GM18499 (cell line): ENCODE measurements around the gene CRTAC1.

ENCODE experiments used
- ATAC-seq: cut with Tn5 transposase; IDR thresholded peaks from one replicate; pipeline ENCODE4 v1.9.1; 2021; ENCODE audit warnings: moderate number of reproducible peaks; ENCODE audit not compliant: insufficient read depth, unreplicated experiment

The CRTAC1 gene

DNA sequence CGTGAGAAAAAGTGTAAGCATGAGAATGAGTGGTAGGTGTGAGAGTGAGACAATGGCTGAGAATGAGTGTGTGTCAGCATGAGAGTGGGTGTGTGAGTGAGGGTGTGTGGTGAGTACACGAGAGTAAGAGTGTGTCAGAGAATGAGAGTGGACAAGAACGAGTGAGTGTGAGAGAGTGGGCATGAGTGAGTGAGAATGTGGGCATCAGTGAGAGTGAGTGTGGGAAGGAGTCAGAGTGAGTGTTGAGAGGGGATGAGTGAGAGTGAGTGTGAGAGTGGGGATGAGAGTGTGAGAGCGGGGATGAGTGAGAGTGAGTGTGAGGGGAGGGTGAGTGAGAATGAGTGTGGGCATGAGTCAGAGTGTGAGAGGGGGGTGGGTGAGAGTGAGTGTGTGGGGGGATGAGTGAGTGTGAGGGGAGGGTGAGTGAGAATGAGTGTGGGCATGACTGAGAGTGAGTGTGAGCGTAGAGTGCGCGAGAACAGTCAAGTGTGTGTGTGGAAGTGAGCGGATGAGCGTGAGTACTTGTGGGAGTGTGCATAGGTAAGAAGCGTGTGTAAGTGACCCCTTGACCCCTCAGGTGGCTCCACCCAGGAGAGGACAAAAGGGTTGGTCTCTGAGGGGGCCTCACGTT is 105.0 kb downstream of the CRTAC1 start:
- no peak for ATAC-seq

DNA sequence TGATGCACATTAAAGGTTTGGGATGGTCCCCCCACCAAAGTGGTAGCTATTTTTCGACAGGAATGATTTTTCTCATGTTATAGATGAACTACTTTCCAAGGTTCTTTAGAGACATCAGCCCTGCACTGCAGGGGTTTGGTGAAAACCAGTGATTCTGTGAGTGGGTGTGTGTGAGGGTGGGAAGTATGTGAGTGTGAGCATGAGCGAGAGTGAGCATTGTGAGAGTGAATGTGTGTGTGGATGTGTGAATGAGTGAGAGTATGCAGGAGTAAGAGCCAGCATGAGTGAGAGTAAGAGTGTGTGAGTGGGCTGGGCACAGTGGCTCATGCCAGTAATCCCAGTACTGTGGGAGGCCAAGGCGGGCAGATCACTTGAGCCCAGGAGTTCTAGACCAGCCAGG is 105.7 kb downstream of the CRTAC1 start:
- ATAC-seq = no peak

DNA sequence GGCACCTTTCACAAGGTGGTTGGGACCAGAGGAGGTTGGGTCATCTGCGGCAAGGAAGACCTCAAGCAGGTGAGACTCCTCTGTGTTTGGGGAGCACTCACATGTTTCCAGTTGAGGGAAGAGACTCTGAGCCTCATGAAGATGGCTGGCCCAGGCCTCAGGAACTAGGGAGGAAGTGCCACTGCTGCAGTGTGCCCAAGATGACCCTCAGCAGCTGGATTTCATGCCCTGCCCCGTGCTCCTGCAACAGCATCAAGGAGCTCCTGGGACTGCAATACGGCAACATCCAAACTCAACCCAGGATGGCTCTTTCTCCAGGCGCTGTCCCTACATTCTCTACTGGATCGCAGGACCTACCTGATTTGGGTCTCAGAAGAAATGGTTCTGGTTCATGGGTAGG is 106.9 kb downstream of the CRTAC1 start:
- ATAC-seq = no peak

DNA sequence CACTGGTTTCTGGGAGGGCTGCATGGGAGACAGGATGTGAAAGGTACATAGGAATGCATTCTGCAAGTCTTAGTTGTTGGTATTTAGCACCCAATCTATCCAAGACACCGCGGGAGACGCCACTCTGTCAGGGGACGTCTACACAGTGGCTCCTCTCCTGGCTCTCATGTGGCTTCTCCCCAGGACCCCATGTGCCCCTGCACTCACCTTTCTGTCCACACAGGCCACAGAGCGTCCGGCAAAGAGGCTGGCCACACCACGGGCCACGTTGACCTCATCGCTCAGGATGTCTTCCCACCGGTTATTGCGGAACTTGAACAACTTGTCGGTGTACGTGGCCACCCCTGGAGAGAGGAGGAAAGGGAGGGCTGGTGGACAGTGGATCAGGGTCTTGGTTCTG is 107.4 kb downstream of the CRTAC1 start:
- no peak for ATAC-seq

DNA sequence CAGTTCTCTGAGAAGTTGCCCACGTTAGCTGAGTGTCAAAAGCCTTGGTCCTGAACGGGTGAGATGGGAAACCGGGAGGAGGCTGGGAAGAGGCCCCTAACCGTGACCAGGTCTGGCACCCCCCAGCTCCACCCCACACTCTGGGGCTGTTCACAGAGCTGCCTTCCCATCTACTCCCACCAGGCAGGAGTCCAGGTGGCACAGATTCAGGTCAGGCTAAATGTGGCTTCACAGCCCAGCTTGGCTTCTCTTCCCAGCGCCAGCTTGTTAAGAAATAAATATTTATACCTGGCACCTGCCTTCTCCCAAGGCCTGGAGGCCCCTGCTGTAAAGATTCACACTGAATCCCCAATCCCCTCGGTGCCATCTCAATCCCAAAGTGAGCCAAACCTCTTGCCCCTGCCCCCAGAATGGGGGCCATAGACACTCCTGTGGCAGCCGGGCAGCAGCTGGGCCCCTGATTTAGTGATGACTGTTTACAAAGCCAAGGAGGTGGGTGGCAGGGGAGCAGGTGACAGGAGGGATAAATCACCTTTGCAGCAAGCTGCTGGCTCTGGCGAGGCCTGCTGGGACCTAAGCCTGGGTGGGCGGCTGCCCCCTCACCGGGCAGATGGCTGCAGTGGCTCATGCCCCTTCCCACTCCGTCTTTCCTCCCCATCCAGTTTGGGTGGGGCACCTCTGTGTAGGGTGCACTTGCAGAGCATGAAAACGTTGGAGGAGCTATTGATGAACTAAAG is 108.2 kb downstream of the CRTAC1 start:
- no peak for ATAC-seq

DNA sequence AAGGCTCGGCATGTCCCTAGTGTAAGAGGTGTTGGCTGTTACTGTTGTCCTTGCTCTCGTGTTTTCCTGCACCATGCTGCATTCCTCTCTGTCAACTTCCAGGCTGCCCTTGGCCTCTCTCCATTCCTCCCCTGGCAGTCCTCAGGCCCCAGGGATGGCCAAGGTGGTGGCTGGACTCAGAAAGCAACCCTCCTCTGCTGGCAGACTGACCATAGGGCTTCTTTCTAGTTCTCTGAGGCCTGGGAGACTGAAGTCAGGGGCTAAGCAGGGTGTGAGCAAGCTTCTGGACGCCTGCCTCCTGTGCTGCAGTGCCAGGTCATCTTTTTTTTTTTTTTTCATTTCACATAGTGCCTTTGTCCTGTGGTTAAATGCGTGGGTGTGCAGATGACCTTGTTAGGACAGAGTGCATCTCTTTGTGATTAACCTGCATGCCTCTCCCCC is 108.8 kb downstream of the CRTAC1 start:
- ATAC-seq = no peak

DNA sequence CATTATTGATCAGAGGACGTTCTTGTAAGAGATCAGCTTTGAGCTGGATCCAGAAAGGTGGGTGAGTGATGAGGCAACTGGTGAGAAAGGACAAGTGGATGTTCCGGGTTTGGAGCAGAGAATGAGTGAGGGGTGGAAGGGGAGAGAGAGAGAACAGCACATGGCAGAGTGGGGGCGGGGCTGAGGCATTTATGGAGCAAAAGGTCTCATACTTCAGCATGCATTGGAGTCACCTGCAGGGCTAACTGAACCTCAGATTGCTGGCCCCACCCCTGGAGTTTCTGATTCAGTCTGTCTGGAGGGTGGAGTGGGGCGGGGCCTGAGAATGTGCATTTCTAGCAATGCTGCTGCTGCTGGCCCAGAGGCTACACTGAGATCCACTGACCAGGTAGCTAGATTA is 109.6 kb downstream of the CRTAC1 start:
- no peak for ATAC-seq

DNA sequence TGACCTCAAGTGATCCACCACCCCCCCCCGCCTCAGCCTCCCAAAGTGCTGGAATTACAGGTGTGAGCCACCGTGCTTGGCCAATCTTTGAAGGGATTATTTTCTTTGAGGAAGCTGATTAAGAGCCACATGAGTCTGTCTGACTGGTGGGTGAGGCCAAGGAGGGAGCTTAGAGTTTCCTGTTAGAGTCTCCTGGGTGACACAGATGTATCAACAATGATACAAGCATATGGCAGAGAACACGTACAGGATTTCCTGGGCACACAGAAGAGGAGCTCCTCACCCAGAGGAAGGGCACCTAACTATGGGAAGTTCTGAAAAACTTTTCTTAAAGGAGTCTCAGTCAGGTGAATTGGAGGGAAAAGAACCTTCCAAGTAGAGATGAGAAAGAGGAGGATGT is 111.4 kb downstream of the CRTAC1 start:
- ATAC-seq = no peak

DNA sequence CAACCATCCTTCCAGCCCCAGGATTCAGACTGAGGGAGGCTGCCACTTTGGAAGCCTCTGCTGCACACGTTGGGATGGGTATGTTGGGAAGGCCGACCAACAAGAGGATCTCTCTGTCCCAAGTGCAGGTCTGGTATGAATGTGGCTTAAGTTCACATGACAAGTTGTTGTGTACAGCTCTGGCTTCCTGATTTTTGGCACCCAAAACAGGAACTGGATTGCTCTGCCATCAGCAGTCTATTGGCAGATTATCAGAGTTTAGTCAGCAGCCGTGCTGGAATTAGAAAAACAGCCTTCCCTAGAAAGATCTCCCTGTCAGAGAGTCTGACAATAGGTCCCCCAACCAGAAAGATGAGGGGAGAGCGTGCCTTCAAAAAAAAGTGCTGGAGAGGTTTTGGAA is 113.8 kb downstream of the CRTAC1 start:
- ATAC-seq = no peak

DNA sequence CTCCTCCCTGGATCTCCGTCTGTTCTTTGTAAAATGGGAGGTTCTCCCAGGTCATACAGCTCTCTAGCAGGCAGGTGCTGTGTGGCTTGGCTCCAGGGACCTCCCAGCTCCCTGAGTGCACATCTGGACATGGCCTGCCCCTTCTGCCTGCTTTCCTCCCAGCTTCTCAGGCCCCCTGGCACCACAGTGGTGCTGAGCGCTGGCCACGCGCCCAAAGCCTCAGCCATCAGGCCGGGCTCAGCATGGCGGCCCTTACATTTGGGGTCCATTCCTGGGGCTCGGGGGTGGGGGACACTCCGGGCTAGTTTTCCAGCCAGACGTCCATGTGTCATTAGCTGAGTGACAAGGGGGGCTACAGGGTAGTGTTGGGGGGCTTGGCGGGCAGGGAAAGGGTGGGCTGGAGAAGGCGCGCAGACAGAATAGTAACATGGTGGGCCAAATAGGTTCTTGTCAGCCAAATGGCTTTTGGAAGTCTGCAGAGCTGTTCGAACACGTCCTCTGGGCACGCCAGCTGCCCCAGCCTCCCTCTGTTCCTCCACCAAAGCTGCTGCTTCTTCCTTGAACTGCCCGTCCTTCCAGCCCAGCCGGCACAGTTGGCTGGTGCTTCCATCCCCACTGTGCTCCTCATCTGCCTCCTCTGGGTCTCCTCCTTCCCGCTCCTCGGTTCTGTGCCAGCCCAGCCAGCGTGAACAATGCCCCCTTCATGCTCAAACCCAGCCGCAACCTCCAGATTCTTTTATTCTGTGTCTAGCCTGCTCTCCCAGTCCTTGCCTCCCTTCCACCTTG is 114.9 kb downstream of the CRTAC1 start:
- no peak for ATAC-seq

DNA sequence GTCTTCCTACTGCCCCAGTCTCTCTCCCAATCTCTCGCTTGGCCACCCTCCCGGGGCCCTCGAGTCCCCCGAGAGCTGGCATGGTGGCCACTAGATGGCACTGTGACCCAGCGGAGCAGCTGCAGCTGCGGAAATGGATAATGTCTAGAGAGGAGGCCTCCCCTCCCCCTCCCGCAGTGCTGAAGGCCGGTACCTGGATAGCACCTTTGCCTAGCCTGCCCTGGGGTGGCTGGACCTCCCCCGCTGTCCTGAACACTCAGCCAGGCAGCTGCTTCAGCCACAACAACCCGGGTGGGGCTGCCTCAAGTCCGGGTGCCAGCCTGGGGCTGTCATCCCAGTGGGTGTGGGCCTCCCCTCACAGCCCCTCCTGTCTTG is 115.6 kb downstream of the CRTAC1 start:
- ATAC-seq = no peak

DNA sequence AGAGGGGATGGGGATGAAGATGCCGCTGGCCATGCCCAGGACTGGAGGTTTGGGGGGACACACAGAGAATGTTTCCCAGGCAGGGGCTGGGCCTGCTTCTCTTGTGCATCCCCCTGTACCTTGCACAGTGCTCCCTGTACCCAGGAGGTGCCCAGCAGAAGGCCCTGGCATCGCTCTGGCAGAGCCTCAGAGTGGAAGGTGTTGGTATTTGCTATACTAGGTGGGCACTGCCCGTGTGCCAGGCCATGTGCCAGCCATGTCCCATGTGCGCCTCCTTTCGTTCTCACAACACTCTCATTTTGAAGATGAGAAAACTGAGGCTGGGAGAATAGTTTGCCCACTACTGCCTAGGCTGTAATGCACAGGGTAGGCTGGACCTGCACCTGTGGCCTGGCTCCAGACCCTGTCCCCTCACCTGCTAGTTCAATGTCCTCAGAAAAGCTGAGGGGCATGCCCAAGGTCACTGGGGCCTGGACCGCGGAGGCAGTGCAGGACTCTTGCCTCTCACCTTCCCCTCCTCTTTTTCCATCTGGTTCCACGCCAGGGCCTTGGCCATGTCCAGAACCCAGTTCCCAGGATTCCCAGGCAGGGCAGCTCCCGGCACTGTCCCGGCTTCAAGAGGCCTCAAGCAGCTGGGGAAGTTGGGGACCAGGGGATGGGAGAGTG is 116.1 kb downstream of the CRTAC1 start:
- ATAC-seq = no peak

DNA sequence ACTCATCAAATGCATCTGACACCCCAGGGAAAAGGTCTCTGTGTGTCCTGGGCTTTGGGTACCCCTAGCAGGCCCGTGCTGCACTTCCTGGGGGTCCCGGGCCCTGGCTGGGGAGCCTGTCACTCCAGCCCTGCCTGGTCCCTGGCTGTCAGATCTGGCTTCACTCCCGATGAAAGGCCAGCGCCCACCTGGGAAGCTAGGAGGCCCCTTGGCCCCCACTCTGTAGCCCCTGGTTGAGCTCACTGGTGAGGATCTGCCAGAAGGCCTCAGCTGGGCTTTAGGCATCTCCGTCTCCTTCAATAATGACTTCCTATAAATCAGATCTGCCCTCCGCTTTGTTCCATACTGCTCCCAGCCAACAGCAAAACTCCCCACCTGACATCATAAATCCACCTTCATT is 116.8 kb downstream of the CRTAC1 start:
- ATAC-seq = no peak

DNA sequence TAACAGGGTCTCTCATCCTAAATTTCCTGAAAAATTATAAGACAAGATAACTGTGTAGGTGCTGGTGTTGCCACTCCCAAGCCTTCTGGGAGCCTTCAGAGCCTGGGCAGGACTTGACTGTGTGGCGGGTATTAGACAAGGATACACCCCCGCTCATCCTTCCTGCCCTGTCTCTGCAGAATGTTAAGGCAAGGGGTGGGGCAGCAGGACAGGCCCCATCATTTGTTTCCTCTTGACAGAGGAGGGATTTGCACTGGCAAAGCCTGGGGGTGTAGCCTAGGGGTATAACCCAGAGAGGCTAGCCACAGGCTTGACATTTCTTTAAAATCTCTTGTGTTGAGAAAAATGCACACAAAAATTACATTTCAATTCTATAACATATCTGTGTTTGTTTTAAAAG is 117.2 kb downstream of the CRTAC1 start:
- ATAC-seq = no peak

DNA sequence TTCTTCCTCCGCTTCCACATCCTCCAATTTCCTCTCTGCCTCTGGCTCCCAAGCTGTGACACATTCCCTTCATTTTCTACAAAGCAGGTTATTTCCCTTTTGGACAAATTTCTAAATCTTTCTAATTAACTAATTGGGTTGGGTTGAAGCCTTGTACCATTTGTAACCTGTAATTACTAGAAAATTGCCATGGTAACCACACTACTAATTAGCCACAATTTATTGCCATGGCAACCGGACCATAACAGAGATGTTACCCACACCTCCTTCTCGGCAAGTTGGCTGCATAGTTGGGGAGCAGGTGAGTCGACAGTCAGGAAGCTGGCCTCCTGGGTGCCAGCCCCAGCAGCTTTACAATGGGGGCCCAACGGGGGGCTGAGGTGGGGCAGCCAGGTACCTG is 119.2 kb downstream of the CRTAC1 start:
- no peak for ATAC-seq

DNA sequence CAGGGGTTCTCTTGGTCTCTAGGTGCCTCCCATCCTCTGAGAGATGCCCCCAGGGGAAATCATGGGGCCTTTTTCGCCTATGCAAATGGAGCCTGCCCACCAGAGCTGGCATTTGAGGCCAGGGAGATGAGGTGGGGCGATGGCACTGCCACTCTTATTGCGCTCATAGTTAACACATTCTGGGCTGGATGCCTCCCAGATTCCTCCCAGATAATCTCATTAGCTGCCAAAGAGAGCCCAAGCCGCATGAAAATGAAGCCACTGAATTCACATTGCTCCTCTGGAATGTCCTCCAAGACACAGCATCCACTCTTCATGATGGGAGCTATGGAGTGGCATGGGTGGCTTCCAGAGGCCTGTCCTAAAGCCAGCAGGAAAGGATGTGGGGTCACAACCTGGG is 119.8 kb downstream of the CRTAC1 start:
- no peak for ATAC-seq

DNA sequence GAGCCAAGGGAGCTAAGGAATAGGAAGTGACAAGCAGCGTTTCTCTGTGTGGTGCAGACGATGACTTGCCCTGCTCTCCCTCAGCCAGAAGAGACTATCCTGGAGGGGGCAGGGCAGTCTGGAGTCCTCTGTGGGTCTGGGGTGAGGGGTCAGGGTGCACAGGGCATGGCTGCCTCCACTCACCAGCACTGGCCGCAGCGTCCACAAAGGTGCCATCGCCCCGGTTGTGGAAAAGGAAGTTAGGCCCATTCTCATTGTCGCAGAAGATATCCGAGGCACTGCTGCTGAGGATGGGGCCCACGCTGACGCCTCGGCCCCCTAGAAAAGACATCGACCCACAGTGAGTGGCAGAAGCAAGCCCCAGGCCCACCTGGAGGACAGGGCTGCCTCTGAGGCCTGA is 122.6 kb downstream of the CRTAC1 start:
- no peak for ATAC-seq

DNA sequence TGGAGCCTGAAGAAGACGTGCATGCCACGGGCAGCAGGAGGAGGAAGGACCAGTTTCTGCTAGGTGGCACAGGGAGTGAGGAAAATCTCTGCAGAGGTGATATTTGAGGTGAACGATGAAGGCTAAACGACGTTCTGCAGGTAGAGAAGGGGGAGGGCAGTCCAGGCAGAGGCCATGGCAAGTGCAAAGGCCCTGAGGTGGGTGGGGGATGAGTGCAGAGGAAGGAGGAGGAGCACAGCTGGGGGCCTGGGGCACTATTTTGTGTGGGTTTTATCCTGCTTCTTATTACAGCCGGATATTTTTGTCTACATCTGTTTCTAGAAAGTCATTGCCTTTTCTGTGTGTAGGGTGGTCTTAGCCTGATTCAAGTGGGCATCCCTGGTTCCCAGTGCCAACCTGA is 123.2 kb downstream of the CRTAC1 start:
- no peak for ATAC-seq

DNA sequence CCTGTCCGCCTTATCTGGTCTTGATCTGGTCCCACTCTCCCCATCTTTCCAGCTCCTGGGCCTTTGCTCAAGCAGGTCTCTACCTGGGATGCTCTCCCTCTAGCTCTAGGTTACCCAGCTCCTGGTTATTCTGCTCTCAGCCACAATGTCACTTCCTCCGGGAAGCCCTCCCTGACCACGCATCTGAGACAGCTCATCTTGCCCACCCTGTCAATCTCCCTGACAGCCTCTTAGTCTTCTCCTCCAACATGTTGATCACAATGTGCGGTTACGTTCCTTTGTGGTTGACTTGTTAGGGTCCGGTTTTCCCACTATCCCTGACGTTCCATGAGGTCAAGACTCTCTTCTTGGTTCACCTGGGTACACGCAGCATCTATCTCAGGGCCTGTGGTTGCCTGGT is 125.1 kb downstream of the CRTAC1 start:
- no peak for ATAC-seq

DNA sequence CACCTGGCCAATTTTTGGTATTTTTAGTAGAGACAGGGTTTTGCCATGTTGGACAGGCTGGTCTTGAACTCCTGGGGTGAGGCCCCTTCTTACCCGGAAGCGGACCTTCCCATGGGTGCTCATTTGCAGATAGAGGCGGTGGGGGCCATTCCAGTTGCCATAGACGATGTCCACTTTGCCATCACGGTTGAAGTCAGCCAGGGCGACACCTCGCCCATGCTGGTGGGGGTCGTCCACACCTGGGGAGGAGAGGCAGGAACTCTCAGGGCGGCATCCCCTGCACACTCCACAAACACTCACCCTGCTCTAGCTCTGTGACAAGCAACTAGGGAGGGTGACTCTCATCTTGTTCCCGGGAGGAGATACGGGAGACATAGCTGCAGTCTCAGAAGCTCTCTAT is 125.8 kb downstream of the CRTAC1 start:
- no peak for ATAC-seq

DNA sequence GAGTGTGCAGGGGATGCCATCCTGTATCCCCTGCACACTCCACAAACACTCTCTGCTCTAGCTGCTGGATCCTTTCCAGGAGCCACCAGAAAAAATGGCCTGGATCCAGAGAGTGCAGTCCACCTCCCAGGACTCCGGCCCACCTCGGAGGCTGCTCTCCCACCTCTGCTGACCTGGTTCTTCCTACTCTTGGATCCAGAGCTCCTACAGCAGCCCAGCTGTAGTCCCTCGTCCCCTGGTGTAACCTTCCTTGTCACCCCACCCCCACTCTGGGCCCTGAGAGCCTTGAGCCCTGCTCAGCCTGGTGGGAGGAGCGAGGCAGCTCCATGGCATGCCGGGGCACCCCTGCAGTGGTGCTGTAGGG is 126.4 kb downstream of the CRTAC1 start:
- ATAC-seq = no peak
